ENCODE measurements around the gene POP7. TPM values are rescaled to one million over a fixed set of nuclear protein-coding genes. Genes with fewer than 3 reads are reported as not detected.

The POP7 gene
- total RNA-seq, 1 experiment from 2014 or later: 72.6 TPM

- no TSS peak for BruUV-seq (replicated peaks)
- TF ChIP-seq EZH2 (IDR thresholded peaks at IDR 0.05; ENCODE audit: borderline replicate concordance, low read depth, low read length, poor library complexity, severe bottlenecking): no peak
- TF ChIP-seq, protein P1, sequence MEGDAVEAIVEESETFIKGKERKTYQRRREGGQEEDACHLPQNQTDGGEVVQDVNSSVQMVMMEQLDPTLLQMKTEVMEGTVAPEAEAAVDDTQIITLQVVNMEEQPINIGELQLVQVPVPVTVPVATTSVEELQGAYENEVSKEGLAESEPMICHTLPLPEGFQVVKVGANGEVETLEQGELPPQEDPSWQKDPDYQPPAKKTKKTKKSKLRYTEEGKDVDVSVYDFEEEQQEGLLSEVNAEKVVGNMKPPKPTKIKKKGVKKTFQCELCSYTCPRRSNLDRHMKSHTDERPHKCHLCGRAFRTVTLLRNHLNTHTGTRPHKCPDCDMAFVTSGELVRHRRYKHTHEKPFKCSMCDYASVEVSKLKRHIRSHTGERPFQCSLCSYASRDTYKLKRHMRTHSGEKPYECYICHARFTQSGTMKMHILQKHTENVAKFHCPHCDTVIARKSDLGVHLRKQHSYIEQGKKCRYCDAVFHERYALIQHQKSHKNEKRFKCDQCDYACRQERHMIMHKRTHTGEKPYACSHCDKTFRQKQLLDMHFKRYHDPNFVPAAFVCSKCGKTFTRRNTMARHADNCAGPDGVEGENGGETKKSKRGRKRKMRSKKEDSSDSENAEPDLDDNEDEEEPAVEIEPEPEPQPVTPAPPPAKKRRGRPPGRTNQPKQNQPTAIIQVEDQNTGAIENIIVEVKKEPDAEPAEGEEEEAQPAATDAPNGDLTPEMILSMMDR (conservative IDR thresholded peaks at IDR 0.05; ENCODE audit: low read depth, low read length): no peak
- DNase-seq (ENCODE audit: low spot score): no peak
- Histone ChIP-seq H3K36me3 (ENCODE audit: insufficient read depth, low read length, poor library complexity, severe bottlenecking) (no peaks in the 10 kb centered on the region), H3K9me3 (ENCODE audit: low read depth, low read length, poor library complexity, severe bottlenecking) (no peaks in the 10 kb centered on the region), H3K27me3 (replicated peaks; ENCODE audit: insufficient read depth, low read depth, low read length, poor library complexity) (peaks cover 8% of the 10 kb centered on the region), H3K27ac (ENCODE audit: low read depth, low read length, poor library complexity, severe bottlenecking) (no peak overlapping the region), H3K4me1 (ENCODE audit: insufficient read depth, low read length, poor library complexity, severe bottlenecking) (no peaks in the 10 kb centered on the region), H3K4me3 (ENCODE audit: low read depth, low read length, poor library complexity, severe bottlenecking) (no peak overlapping the region)
- CTCF ChIA-PET: no interaction called here
- intact Hi-C loops (cut with micrococcal nuclease; ENCODE audit: unreplicated experiment): no loop called here
- POLR2A ChIA-PET (ENCODE audit: low non-redundant PET): no interaction called here
Measured at GRCh38 chr7:100726996-100727761, 21.3 kb downstream of the POP7 start.

GRCh38 chr7:100728196-100728595 lies 22.3 kb downstream of the POP7 start:
- Histone ChIP-seq H3K36me3 (ENCODE audit: insufficient read depth, low read length, poor library complexity, severe bottlenecking) (no peaks in the 10 kb centered on the region), H3K27ac (ENCODE audit: low read depth, low read length, poor library complexity, severe bottlenecking) (no peak overlapping the region), H3K9me3 (ENCODE audit: low read depth, low read length, poor library complexity, severe bottlenecking) (no peaks in the 10 kb centered on the region), H3K4me1 (ENCODE audit: insufficient read depth, low read length, poor library complexity, severe bottlenecking) (no peaks in the 10 kb centered on the region), H3K4me3 (ENCODE audit: low read depth, low read length, poor library complexity, severe bottlenecking) (no peak overlapping the region), H3K27me3 (replicated peaks; ENCODE audit: insufficient read depth, low read depth, low read length, poor library complexity) (peaks cover under 1% of the 10 kb centered on the region)
- POLR2A ChIA-PET (ENCODE audit: low non-redundant PET): no interaction called here
- no peak for DNase-seq (ENCODE audit: low spot score)
- BruUV-seq (replicated peaks): no TSS peak
- TF ChIP-seq EZH2 (IDR thresholded peaks at IDR 0.05; ENCODE audit: borderline replicate concordance, low read depth, low read length, poor library complexity, severe bottlenecking): no peak
- TF ChIP-seq, protein P1 (conservative IDR thresholded peaks at IDR 0.05; ENCODE audit: low read depth, low read length): no peak
- CTCF ChIA-PET: interaction anchor here (0.7 kb wide), 1 partner anchor 26 kb away, joined by 3 read pairs; no protein-coding TSS in a partner anchor
- intact Hi-C loops (cut with micrococcal nuclease; ENCODE audit: unreplicated experiment): no loop called here

DNA sequence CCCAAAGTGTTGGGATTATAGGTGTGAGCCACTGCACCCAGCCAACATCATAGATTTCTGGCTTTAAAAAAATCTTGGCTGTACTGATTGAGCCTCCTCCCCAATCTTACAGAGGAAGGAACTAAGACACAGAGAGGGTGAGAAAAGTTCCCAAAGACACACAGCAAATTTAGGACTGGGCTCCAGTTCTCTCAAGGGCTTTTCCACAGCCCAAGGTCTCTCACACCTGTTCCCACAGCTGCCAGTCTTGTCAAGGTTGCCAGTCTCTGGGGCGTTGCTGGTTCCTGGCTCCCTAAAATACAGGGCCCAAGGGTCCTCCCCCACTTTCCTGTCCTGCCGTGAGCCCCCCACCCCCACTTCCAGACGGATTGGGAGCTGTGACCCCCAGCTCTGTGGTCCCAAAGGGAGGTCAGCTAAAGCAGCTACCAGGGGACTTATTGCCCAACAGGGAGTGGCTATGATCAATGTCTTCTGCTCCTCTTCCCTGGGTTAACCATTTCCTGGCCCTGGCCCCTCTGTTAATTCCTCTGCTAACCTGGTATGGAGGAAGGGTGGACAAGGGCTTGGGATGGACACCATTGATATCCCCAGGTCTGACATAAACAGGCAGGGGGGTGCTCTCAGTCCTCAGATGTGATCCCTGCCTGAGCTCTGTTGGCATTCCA lies 24.3 kb downstream of the POP7 start:
- ChIA-PET POLR2A (ENCODE audit: low non-redundant PET) (no interaction called here), CTCF (no interaction called here)
- H3K4me1 ChIP-seq (ENCODE audit: insufficient read depth, low read length, poor library complexity, severe bottlenecking): no peaks in the 10 kb centered on the region
- no peak for TF ChIP-seq EZH2 (IDR thresholded peaks at IDR 0.05; ENCODE audit: borderline replicate concordance, low read depth, low read length, poor library complexity, severe bottlenecking)
- TF ChIP-seq, protein P1 (conservative IDR thresholded peaks at IDR 0.05; ENCODE audit: low read depth, low read length): no peak
- intact Hi-C loops (cut with micrococcal nuclease; ENCODE audit: unreplicated experiment): no loop called here
- no peaks in the 10 kb centered on the region for H3K36me3 ChIP-seq (ENCODE audit: insufficient read depth, low read length, poor library complexity, severe bottlenecking)
- no peak for DNase-seq (ENCODE audit: low spot score)
- H3K27ac ChIP-seq (ENCODE audit: low read depth, low read length, poor library complexity, severe bottlenecking): no peak overlapping the region
- no peaks in the 10 kb centered on the region for H3K27me3 ChIP-seq (replicated peaks; ENCODE audit: insufficient read depth, low read depth, low read length, poor library complexity)
- BruUV-seq (replicated peaks): no TSS peak
- H3K9me3 ChIP-seq (ENCODE audit: low read depth, low read length, poor library complexity, severe bottlenecking): no peaks in the 10 kb centered on the region
- no peak overlapping the region for H3K4me3 ChIP-seq (ENCODE audit: low read depth, low read length, poor library complexity, severe bottlenecking)

Measured in A673 (cell line).